ENCODE data around the gene CYP26A1. TPM values are rescaled to one million over a fixed set of nuclear protein-coding genes. Genes with fewer than 3 reads are reported as not detected.

The CYP26A1 gene
- total RNA-seq, 4 donors from 2014 or later, result not detected

- no peak overlapping the region for H3K4me3 ChIP-seq
- no peak for DNase-seq (ENCODE audit: extremely low spot score)
- 85% methylated on average over 5 of the region's 5 CpGs for WGBS
- no peaks in the 10 kb centered on the region for H3K4me1 ChIP-seq
- H3K9me3 ChIP-seq, result peaks cover 0 to 19% (median 12%) of the 10 kb centered on the region in 4 donors
- H3K36me3 ChIP-seq, result no peaks in the 10 kb centered on the region
- H3K27ac ChIP-seq (replicated peaks in 1 of 4), result no peak overlapping the region
- intact Hi-C loops (cut with DNase I), result no loop called here
- TF ChIP-seq EP300 (IDR thresholded peaks at IDR 0.05) (no peak), POLR2AphosphoS5 (IDR thresholded peaks at IDR 0.05) (no peak), POLR2A (IDR thresholded peaks at IDR 0.05; ENCODE audit: low read depth) (no peak), CTCF (IDR thresholded peaks at IDR 0.05) (no peak)
- no peaks in the 10 kb centered on the region for H3K27me3 ChIP-seq
Measured at GRCh38 chr10:93123766-93124165, 50.1 kb downstream of the CYP26A1 start.

- intact Hi-C loops (cut with DNase I), result no loop called here
- no peak for DNase-seq (ENCODE audit: extremely low spot score)
- H3K4me1 ChIP-seq, result no peaks in the 10 kb centered on the region
- no peak overlapping the region for H3K27ac ChIP-seq (replicated peaks in 1 of 4)
- TF ChIP-seq CTCF (IDR thresholded peaks at IDR 0.05) (no peak), EP300 (IDR thresholded peaks at IDR 0.05) (no peak), POLR2AphosphoS5 (IDR thresholded peaks at IDR 0.05) (no peak), POLR2A (IDR thresholded peaks at IDR 0.05; ENCODE audit: low read depth) (no peak)
- no peaks in the 10 kb centered on the region for H3K36me3 ChIP-seq
- no peak overlapping the region for H3K4me3 ChIP-seq
- no peaks in the 10 kb centered on the region for H3K27me3 ChIP-seq
- peaks cover 0 to 19% (median 12%) of the 10 kb centered on the region in 4 donors for H3K9me3 ChIP-seq
- 68% methylated on average over 6 of the region's 6 CpGs for WGBS
Measured at GRCh38 chr10:93124580-93125318, 51.1 kb downstream of the CYP26A1 start.

GRCh38 chr10:93125966-93126365 is 52.3 kb downstream of the CYP26A1 start:
- Histone ChIP-seq H3K4me3 (no peak overlapping the region), H3K9me3 (peaks cover 0 to 19% (median 12%) of the 10 kb centered on the region in 4 donors), H3K27ac (replicated peaks in 1 of 4) (no peak overlapping the region), H3K27me3 (no peaks in the 10 kb centered on the region), H3K36me3 (no peaks in the 10 kb centered on the region), H3K4me1 (no peaks in the 10 kb centered on the region)
- no peak for DNase-seq (ENCODE audit: extremely low spot score)
- intact Hi-C loops (cut with DNase I), result no loop called here
- WGBS, result 91% methylated on average over 2 of the region's 2 CpGs
- no peak for TF ChIP-seq EP300 (IDR thresholded peaks at IDR 0.05)
- no peak for TF ChIP-seq POLR2A (IDR thresholded peaks at IDR 0.05; ENCODE audit: low read depth)
- no peak for TF ChIP-seq CTCF (IDR thresholded peaks at IDR 0.05)
- TF ChIP-seq POLR2AphosphoS5 (IDR thresholded peaks at IDR 0.05), result no peak

- Histone ChIP-seq H3K27ac (replicated peaks in 1 of 4) (no peak overlapping the region), H3K36me3 (no peaks in the 10 kb centered on the region), H3K4me1 (no peaks in the 10 kb centered on the region), H3K27me3 (no peaks in the 10 kb centered on the region), H3K9me3 (peaks cover 0 to 19% (median 12%) of the 10 kb centered on the region in 4 donors), H3K4me3 (no peak overlapping the region)
- no peak for TF ChIP-seq CTCF (IDR thresholded peaks at IDR 0.05)
- no peak for TF ChIP-seq EP300 (IDR thresholded peaks at IDR 0.05)
- TF ChIP-seq POLR2A (IDR thresholded peaks at IDR 0.05; ENCODE audit: low read depth), result no peak
- TF ChIP-seq POLR2AphosphoS5 (IDR thresholded peaks at IDR 0.05), result no peak
- DNase-seq (ENCODE audit: extremely low spot score), result no peak
- WGBS, result 93% methylated on average over 2 of the region's 2 CpGs
- intact Hi-C loops (cut with DNase I), result no loop called here
Measured at GRCh38 chr10:93126483-93127052, 52.9 kb downstream of the CYP26A1 start.

Other genes with a start within 250 kb of the CYP26A1 start
- gene EXOC6, start 225.4 kb upstream of the CYP26A1 start, total RNA-seq, result 10 to 100 TPM; 14.1 to 34.9 (median 16.2) TPM
- under 1 TPM in 3 of 4 donors, not detected in 1; under 0.01 to 0.39 (median under 0.01) TPM for gene CYP26C1, start 13.1 kb upstream of the CYP26A1 start, total RNA-seq